Measurements from ENCODE around the gene DIP2C.

GRCh38 chr10:644943-645334 lies 44.5 kb downstream of the DIP2C start:
- TF ChIP-seq CTCF (IDR thresholded peaks at IDR 0.05), result no peak
- no peak for TF ChIP-seq EZH2 (IDR thresholded peaks at IDR 0.05)

Data from neural progenitor cell (in vitro differentiated cells).